ENCODE data around the gene MIB1. TPM values are rescaled to one million over a fixed set of nuclear protein-coding genes. Genes with fewer than 3 reads are reported as not detected.

Gene MIB1
- total RNA-seq, 1 experiment from 2014 or later: 56.1 TPM

GRCh38 chr18:21910906-21911305 lies 170.3 kb downstream of the MIB1 start:
- no peak for ATAC-seq
- POLR2A ChIA-PET: no interaction called here
- RAD21 ChIA-PET (ENCODE audit: low non-redundant PET in 1 of 2, low total read pairs in 2 of 2, uncharacterized antibody in 2 of 2, unreplicated experiment in 2 of 2): no interaction called here

More at GRCh38 chr18:21910906-21911305, 170.3 kb downstream of the MIB1 start:
- H3K9ac ChIP-seq (ENCODE audit: low read length): no peak overlapping the region
- no TSS peak for BruUV-seq (replicated peaks)
- no peaks in the 10 kb centered on the region for H3K4me1 ChIP-seq (ENCODE audit: control insufficient read depth in 1 of 2, insufficient read depth in 2 of 2, low read length in 2 of 2)
- no peak overlapping the region for H3K27ac ChIP-seq (ENCODE audit: low read depth, low read length)
- no peaks in the 10 kb centered on the region for H3K9me2 ChIP-seq (ENCODE audit: insufficient read depth)
- no peak overlapping the region for H3K4me2 ChIP-seq (ENCODE audit: low read length)
- H4K20me1 ChIP-seq (ENCODE audit: insufficient read depth): no peaks in the 10 kb centered on the region
- no peak overlapping the region for H2AFZ ChIP-seq (ENCODE audit: low read depth, low read length, poor library complexity, severe bottlenecking)
- no peaks in the 10 kb centered on the region for H3K27me3 ChIP-seq (ENCODE audit: insufficient read depth, low read length)
- H3K79me2 ChIP-seq (ENCODE audit: insufficient read depth, low read length): no peaks in the 10 kb centered on the region
- CTCF ChIA-PET: no interaction called here
- TF ChIP-seq CBX3 (IDR thresholded peaks at IDR 0.05; ENCODE audit: low read depth) (no peak), ATF3 (IDR thresholded peaks at IDR 0.05) (no peak), TCF7L2 (IDR thresholded peaks at IDR 0.05; ENCODE audit: borderline replicate concordance, extremely low read depth, insufficient read depth, insufficient read length) (no peak), MAX (IDR thresholded peaks at IDR 0.05) (no peak), REST (IDR thresholded peaks at IDR 0.05; ENCODE audit: low read depth) (no peak)
- no peak overlapping the region for H3K4me3 ChIP-seq (replicated peaks in 1 of 2; ENCODE audit: low read depth in 1 of 2, low read length in 2 of 2)
- H3K36me3 ChIP-seq (ENCODE audit: control insufficient read depth in 1 of 2, insufficient read depth in 2 of 2, low read length in 2 of 2): no peaks in the 10 kb centered on the region
- no peak for DNase-seq (ENCODE audit: low read depth, low spot score)
- intact Hi-C loops (cut with micrococcal nuclease): loop anchor here (5.0 to 10.0 kb wide), 2 partner anchors 464 to 886 kb away; no protein-coding TSS in a partner anchor
- H3K9me3 ChIP-seq (ENCODE audit: control insufficient read depth in 1 of 2, insufficient read depth in 1 of 2, low read depth in 1 of 2, low read length in 2 of 2): no peaks in the 10 kb centered on the region

Data from HCT116 (cell line).